NOMO-1 treated with DMSO at 0.1 percent for 48 hours (cell line): ENCODE data around the gene NLRP3.
"Not testable (repeated sequence)": the region's sequence is repeated elsewhere in the genome, so short reads cannot be mapped to it uniquely, and the experiment has no call there.

Experiments used
- DNase-seq: peaks from one replicate; lab custom pipeline; 2025; ENCODE audit not compliant: unreplicated experiment; lab: John Stamatoyannopoulos, UW

NLRP3 gene

GRCh38 chr1:247390116-247390791, 25.7 kb upstream of the NLRP3 start:
- DNase-seq = peak; percentile 98

GRCh38 chr1:247390996-247391395, 25.0 kb upstream of the NLRP3 start:
- no peak for DNase-seq

- DNase-seq = no peak
Measured at GRCh38 chr1:247392088-247392487, 23.9 kb upstream of the NLRP3 start.

- DNase-seq = not testable (repeated sequence)
Measured at GRCh38 chr1:247395075-247395474, 20.9 kb upstream of the NLRP3 start.

- no peak for DNase-seq
Measured at GRCh38 chr1:247400685-247401084, 15.3 kb upstream of the NLRP3 start.

- DNase-seq = peak; percentile 70
Measured at GRCh38 chr1:247401310-247402119, 14.5 kb upstream of the NLRP3 start.

GRCh38 chr1:247402120-247402675, 13.8 kb upstream of the NLRP3 start:
- peak; percentile 69 for DNase-seq

GRCh38 chr1:247406014-247406656, 9.8 kb upstream of the NLRP3 start:
- no peak for DNase-seq

GRCh38 chr1:247407180-247407616, 8.8 kb upstream of the NLRP3 start:
- DNase-seq = peak; percentile 54

GRCh38 chr1:247408100-247408499, 7.9 kb upstream of the NLRP3 start:
- DNase-seq = peak; percentile 56

- DNase-seq = peak; percentile 26
Measured at GRCh38 chr1:247409869-247410544, 6.0 kb upstream of the NLRP3 start.

GRCh38 chr1:247411621-247412327, 4.2 kb upstream of the NLRP3 start:
- peak; percentile 93 for DNase-seq

GRCh38 chr1:247417831-247418230, 1.9 kb downstream of the NLRP3 start:
- peak; percentile 83 for DNase-seq

- DNase-seq = peak; percentile 77
Measured at GRCh38 chr1:247419336-247419735, 3.4 kb downstream of the NLRP3 start.

GRCh38 chr1:247421074-247421473, 5.1 kb downstream of the NLRP3 start:
- DNase-seq = no peak

- DNase-seq = no peak
Measured at GRCh38 chr1:247429496-247429895, 13.5 kb downstream of the NLRP3 start.

GRCh38 chr1:247430434-247430833, 14.5 kb downstream of the NLRP3 start:
- DNase-seq = peak; percentile 34

GRCh38 chr1:247431643-247432042, 15.7 kb downstream of the NLRP3 start:
- DNase-seq = no peak

GRCh38 chr1:247434005-247434404, 18.0 kb downstream of the NLRP3 start:
- DNase-seq = peak; percentile 66

- DNase-seq = peak; percentile 95
Measured at GRCh38 chr1:247435030-247435758, 19.2 kb downstream of the NLRP3 start.
